ENCODE data around the gene MUC5AC. TPM values are rescaled to one million over a fixed set of nuclear protein-coding genes. Genes with fewer than 3 reads are reported as not detected.
"Not testable (repeated sequence)": the region's sequence is repeated elsewhere in the genome, so short reads cannot be mapped to it uniquely, and the experiment has no call there.

Gene MUC5AC
- total RNA-seq, 1 donor from 2014 or later: not detected

- intact Hi-C loops (cut with DNase I): no loop called here
- no peak for DNase-seq
- ATAC-seq (ENCODE audit: poor library complexity): no peak
Measured at GRCh38 chr11:1138097-1138496, 19.7 kb upstream of the MUC5AC start.

GRCh38 chr11:1139441-1140083 lies 18.2 kb upstream of the MUC5AC start:
- no peak for ATAC-seq (ENCODE audit: poor library complexity)
- intact Hi-C loops (cut with DNase I): no loop called here

GRCh38 chr11:1140642-1141490 lies 16.9 kb upstream of the MUC5AC start:
- ATAC-seq (ENCODE audit: poor library complexity) (no peak), DNase-seq (peak; percentile 24)
- intact Hi-C loops (cut with DNase I): no loop called here

More at GRCh38 chr11:1139441-1140083, 18.2 kb upstream of the MUC5AC start:
- no peak for DNase-seq

- intact Hi-C loops (cut with DNase I): no loop called here
- DNase-seq: no peak
- ATAC-seq (ENCODE audit: poor library complexity): no peak
Measured at GRCh38 chr11:1146365-1146764, 11.4 kb upstream of the MUC5AC start.

- intact Hi-C loops (cut with DNase I): no loop called here
- DNase-seq: no peak
- no peak for ATAC-seq (ENCODE audit: poor library complexity)
Measured at GRCh38 chr11:1147792-1148191, 10.0 kb upstream of the MUC5AC start.

GRCh38 chr11:1148752-1149180 lies 9.0 kb upstream of the MUC5AC start:
- intact Hi-C loops (cut with DNase I): no loop called here
- DNase-seq (no peak), ATAC-seq (ENCODE audit: poor library complexity) (no peak)

- no peak for DNase-seq
Measured at GRCh38 chr11:1149545-1149944, 8.2 kb upstream of the MUC5AC start.

GRCh38 chr11:1150116-1150515 lies 7.6 kb upstream of the MUC5AC start:
- DNase-seq (no peak), ATAC-seq (ENCODE audit: poor library complexity) (no peak)
- intact Hi-C loops (cut with DNase I): no loop called here

More at GRCh38 chr11:1149545-1149944, 8.2 kb upstream of the MUC5AC start:
- intact Hi-C loops (cut with DNase I): no loop called here
- ATAC-seq (ENCODE audit: poor library complexity): no peak

GRCh38 chr11:1150769-1151365 lies 6.9 kb upstream of the MUC5AC start:
- intact Hi-C loops (cut with DNase I): no loop called here
- DNase-seq (peak; percentile 40), ATAC-seq (ENCODE audit: poor library complexity) (no peak)

GRCh38 chr11:1151366-1152315 lies 6.1 kb upstream of the MUC5AC start:
- intact Hi-C loops (cut with DNase I): no loop called here
- DNase-seq (peak; percentile 37), ATAC-seq (ENCODE audit: poor library complexity) (no peak)

- no peak for ATAC-seq (ENCODE audit: poor library complexity)
- intact Hi-C loops (cut with DNase I): no loop called here
- peak; percentile 33 for DNase-seq
Measured at GRCh38 chr11:1152316-1153104, 5.2 kb upstream of the MUC5AC start.

GRCh38 chr11:1153105-1153950 lies 4.4 kb upstream of the MUC5AC start:
- DNase-seq (peak; percentile 25), ATAC-seq (ENCODE audit: poor library complexity) (peak; percentile 15)
- intact Hi-C loops (cut with DNase I): no loop called here

- ATAC-seq (ENCODE audit: poor library complexity) (peak; percentile 55), DNase-seq (peak; percentile 61)
- intact Hi-C loops (cut with DNase I): no loop called here
Measured at GRCh38 chr11:1153951-1154493, 3.7 kb upstream of the MUC5AC start.

- DNase-seq; ATAC-seq (ENCODE audit: poor library complexity); intact Hi-C loops (cut with DNase I): not testable (repeated sequence)
Measured at GRCh38 chr11:1154656-1155055, 3.1 kb upstream of the MUC5AC start.

- DNase-seq (no peak), ATAC-seq (ENCODE audit: poor library complexity) (no peak)
- intact Hi-C loops (cut with DNase I): no loop called here
Measured at GRCh38 chr11:1155274-1155693, 2.5 kb upstream of the MUC5AC start.

GRCh38 chr11:1156506-1157340 lies 1.0 kb upstream of the MUC5AC start:
- DNase-seq (no peak), ATAC-seq (ENCODE audit: poor library complexity) (no peak)
- intact Hi-C loops (cut with DNase I): no loop called here
